ENCODE measurements around the gene INMT.
"Not testable (repeated sequence)": the region's sequence is repeated elsewhere in the genome, so short reads cannot be mapped to it uniquely, and the experiment has no call there.

- TF ChIP-seq CTCF (IDR thresholded peaks at IDR 0.05; ENCODE audit: low read depth, low read length, poor library complexity, severe bottlenecking); EZH2phosphoT487 (IDR thresholded peaks at IDR 0.05; ENCODE audit: borderline replicate concordance, low read length): not testable (repeated sequence)
These were observed 32.5 kb upstream of the INMT start for GRCh38 chr7:30719434-30719833.

Measured in DOHH2 (cell line).